Brain pericyte (primary cell): Measurements from ENCODE around the gene EBF4.
"Not testable (repeated sequence)": the region's sequence is repeated elsewhere in the genome, so short reads cannot be mapped to it uniquely, and the experiment has no call there.

Experiments
- DNase-seq: peaks from one replicate; pipeline ENCODE4 v3.0.0-alpha.2; 2012; ENCODE audit warnings: low read depth, low spot score

Gene EBF4

DNA sequence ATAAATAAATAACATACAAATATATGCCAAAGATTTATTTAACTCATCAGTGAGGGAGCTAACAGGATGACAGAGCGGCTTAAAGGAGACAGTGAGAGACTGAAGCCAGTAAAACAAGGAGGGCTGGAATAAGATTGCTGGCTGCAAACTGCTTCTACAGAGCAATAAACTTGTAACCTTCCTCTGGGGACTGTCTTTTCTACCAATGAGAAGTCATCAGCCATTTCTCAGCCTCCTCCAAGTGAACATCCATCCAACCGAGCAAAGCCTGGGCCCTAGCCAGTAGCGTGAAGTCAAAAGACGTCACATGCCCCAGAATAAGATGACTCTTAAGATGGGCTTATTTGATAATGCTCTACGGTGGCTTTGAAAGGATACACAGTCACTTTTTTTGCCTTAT, 65.4 kb downstream of the EBF4 start:
- DNase-seq: no peak

DNA sequence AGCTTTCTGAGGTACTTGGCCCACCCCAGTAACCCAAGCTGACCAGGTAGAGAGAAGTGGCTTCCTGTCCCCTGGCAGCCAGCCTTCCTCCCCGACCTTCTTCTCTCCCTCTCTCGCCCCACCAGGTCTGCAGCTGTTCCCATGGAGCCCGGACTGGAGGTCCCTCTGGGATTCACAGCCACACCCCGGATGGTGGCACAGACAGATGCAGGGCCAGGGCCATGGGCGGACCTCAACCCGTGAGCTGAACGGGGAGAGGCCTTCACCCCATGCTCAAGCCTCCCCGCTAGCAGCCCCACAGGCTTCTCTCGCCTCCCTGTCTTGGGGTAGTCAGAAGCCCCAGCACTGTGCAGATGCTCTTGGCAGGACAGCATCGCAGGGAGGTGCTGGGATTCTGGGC, 66.6 kb downstream of the EBF4 start:
- DNase-seq: no peak

DNA sequence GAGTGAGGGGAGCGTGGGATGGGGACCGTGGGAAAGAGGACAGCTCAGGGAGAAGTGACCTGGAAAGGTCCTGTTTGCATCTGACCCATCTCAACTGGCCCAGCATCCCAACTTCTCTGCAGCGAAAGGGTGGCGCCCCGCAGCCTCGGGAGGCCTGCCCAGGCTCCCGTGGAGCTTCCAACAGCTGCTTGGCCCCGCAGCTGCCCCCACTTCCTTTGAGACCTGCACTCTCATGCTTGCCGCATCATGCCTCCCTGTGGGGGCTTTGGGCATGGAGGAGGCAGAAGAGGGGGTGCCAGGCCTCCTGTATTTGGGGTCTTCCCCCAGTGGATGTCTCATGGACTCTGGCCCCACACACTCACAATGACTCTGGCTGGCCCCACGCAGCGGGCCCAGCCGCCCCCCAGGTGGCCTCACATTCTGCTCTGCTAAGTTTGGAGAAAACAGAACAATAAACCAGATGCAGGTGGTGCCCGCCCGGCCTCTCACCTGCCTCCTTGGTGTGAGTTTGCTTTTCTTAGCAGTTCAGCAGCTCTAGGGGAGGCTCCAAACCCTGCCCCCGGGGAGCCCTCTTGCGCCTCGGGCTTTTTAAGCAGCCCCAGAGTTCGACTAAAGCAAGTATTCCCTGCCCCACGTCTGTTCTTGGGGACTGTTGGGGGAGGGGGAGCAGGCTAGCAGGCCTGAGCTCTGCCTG, 67.2 kb downstream of the EBF4 start:
- DNase-seq: peak; percentile 60

DNA sequence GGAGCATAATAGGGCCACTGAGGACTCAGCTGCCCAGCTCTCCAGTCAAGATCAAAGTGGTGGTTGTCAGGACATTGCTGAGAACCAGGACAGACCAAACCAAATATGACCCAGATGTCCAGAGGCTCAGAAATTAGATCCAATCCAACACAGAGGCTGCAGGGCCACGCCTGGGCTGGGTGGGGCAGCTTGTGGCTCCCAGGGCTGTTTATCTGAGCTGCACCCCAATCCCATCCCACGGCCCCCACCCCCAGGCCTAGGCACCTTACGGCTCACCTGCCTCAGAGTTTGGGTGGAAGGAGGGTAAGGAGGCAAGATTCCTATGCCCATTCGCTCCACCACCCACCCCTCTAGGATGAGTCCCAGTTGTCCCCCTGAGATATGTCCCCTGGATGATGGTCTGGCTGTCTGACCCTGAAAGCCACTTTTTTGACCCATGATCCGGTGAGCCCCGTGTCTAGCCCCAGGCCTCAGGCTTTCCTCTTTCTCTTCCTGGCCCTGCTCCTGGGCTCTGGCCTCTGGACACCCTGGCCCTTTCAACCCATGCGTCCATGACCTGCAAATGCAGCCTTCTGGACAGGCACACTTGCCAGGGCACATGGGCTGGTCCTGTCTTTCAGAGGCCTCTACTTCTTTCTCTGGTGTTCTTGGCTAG, 67.8 kb downstream of the EBF4 start:
- DNase-seq: no peak

DNA sequence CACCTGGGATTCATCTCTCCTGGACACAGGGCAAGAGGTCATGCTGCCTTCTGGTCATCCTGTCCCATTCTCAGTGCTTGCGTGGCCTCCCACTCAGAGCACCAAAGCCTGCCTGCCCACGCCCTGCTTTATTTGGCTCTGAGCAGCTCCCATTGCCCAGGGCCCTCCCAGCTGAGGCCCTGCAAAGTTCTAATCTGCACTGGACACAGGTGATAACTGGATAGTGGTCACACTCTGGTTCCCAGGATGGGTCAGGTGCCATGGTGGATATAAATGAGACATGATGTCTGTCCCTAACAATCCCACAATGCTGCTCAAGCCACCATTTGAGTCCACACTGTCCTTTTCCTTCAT, 68.3 kb downstream of the EBF4 start:
- no peak for DNase-seq

DNA sequence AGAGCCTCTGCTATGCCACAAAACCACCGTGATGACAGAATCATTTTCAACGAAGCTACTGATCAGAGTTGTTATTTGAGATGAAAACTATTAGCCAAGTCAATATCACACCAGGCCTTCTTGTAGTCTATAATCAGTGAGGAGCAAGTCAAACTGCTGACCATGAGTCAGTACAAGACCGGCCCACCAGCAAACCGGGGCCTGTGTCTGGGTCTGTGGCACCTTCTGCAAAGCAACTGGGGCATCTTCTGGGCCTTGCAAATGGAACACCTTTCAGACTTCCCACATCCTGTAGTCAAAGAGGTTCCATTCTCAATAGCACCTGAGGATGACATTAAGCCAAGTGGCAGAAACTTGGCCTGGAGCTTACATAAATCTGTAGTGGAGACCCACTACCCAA, 69.3 kb downstream of the EBF4 start:
- DNase-seq: no peak

DNA sequence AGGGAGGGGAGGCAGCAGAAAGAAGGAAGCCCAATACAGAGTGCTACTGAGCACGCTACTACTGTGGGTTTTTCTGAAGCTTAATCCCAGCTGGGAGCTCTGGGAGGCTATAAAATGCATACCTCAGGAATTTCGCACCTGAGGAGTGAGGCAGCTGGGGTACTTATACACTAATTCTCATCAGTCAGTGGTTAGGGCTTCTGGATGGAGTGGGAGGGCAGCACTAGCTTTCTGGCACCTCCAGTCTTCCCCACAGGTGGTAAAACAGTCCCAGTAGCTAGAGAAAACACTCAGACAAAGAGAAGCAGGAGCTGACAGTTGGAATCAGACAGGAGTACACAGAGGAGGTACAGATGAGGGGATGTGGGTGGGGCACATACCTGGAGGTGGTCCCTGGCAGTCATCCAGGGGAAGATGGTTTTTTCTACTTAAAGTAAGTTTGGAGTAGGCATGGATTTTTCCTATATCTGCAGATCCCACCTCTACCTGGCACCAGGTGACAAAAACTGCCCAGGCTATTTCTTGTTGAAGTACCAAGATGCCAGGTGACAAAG, 70.1 kb downstream of the EBF4 start:
- no peak for DNase-seq

DNA sequence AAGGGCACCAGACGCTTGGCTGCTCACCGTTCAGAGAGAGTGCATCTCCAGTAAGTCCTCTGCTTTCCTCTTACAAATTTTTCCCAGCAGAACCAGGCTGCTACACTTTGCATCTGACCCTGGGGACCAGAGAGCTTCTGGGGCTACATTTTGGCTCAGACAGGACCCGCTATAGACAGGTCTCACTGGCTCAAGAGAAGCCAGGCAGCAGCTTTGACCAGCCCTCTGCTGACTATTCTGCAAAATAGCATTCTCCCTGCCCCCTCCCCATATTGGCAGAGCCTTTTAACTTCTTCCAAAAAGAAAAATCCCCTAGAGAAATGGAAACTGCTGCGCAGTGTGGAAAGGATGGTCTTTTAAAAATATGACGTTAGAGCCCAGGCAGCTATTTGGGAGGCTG, 70.6 kb downstream of the EBF4 start:
- DNase-seq: no peak

DNA sequence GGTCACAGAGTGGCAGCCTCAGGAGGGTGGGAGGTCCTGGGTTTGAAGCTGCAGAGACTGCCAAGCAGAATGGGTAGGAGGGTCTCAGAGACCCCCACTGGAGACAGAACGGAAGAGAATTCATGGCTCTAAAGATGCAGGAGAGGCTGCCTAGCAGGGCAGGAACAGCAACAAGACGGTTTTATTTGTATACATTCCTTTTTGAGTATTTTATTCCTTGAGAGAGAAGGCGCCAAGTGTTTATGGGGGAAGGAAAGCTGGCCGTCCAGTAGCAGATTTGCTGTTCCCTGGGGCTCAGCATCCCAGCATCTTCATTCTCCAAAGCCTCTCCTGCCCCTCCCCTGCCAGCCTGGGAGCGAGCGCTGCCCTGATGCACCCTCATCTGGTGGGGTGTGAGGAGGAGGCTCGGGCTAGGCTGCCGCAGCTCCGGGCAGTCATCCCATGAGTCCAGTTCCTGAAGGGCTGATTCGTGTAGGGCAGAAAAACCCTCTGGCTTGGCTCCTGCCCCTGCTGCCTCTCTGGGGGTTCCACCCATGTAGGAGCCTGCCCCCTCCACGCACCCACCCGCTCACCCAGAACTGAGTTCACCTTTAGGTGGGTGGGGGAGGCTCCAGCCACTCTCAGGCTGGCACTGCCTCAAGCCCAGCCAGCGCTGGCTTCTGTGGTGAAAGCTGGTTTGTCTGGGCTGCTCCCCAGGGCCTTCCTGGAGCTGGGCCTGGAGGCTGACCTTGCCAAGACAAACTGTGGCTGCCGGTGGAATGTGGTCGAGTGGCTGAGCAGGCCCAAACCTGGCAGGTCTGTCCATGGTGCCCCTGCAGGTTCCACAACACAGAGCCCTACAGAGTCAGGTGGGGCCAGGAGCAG, 75.4 kb downstream of the EBF4 start:
- no peak for DNase-seq

DNA sequence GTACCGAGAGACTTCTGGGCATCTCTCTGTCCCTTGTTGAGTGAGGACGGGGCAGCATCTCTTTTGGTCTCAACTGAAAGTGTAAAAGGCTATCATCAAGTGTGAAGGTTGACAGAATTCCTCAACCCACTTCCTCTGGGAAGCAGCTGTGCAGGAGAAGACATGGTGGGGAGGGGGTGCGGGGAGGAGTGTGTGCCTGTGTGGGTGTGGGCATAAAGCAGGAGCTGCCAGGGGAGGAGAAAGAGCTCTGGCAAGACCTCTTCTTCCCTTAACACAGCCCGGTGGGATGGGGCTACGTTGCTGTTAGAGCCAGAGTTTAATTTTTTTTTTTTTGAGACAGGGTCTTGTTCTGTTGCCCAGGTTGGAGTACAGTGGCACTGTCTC, 76.0 kb downstream of the EBF4 start:
- no peak for DNase-seq

DNA sequence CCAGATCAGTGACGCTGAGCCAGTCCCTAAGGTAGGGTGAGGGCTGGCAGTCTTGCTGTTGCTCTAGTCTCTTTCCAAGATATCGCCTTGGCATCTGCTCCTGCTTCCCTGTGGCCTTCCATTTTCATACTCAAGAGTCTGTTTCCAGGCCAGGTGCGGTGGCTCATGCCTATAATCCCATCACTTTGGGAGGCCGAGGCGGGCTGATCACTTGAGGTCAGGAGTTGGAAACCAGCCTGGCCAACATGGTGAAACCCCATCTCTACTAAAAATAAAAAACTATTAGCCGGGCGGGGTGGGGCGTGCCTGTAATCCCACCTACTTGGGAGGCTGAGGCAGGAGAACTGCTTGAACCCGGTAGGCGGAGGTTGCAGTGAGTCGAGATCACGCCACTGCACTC, 77.5 kb downstream of the EBF4 start:
- not testable (repeated sequence) for DNase-seq

DNA sequence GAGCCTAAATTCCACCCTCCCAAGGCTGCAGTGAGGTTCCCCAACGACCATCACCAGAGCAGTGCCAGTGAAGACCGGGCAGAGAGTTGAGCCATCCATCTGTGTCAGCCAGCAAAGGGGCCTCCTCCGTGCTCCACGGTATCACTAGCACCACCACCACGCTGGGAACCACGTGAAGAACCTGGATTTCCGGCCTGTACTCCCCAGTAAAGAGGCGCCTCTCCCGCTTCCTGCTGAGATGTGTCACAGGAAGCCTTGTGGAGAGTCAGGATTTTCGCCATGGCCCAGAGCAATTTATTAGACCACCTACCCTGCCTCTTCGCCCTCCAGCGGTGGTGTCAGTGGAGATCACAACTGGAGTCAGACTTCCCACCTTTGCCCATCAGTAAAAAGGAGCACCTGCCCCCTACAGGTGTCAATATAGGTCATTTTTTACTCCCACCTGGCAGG, 79.1 kb downstream of the EBF4 start:
- no peak for DNase-seq

DNA sequence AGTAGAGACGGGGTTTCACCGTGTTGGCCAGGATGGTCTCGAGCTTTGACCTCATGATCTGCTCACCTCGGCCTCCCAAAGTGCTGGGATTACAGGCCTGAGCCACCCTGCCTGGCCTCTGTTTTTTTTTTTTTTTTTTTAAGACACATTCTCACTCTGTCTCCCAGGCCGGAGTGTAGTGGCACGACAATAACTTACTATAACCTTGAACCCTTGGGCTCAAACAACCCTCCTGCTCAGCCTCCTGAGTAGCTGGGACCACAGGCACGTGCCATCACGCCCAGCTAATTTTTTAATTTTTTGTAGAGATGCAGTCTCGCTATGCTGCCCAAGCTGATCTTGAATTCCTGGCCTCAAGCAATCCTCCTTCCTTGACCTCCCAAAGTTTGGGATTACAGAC, 81.2 kb downstream of the EBF4 start:
- no peak for DNase-seq

DNA sequence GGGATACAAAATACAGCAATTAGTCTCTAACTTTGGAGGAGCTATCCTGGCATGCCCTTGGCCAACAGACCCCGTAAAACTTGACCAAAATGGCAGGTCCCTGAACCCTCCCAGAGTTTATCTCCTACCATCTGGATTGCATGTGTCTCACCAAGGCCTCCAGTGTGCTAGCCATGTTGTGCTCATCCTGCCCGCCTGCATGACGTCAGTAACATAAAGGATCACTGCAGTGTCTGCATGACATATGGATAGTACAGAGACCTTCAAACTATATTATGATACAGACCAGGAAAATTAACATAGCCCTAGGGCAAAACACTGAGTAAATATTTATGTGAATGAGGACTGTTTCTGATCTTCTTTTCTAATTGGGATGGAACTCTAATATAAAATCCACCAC, 82.6 kb downstream of the EBF4 start:
- DNase-seq: no peak

DNA sequence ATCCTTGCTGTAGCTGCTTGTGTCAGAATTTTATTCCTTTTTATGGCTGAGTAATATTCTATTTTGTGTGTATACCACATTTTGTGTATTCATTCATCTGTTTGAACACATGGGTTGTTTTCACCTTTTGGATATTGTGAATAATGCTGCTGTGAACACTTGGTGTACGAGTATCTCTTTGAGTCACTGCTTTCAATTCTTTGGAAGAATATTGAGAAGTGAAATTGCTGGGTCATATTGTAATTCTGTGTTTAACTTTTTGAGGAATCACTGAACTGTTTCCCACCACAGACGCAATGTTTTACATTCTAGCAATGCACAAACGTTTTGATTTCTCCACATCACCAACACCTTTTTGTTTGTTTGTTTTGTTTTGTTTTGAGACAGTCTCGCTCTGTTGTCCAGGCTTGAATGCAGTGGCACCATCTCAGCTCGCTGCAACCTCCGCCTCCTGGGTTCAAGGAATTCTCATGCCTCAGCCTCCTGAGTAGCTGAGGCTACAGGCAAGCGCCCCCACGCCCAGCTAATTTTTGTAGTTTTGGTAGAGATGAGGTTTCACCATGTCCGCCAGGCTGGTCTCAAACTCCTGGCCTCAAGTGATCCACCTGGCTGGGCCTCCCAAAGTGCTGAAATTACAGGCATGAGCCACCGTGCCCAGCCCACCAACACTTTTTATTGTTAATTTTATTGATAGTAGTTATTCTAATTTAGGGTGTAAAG, 86.2 kb downstream of the EBF4 start:
- no peak for DNase-seq

DNA sequence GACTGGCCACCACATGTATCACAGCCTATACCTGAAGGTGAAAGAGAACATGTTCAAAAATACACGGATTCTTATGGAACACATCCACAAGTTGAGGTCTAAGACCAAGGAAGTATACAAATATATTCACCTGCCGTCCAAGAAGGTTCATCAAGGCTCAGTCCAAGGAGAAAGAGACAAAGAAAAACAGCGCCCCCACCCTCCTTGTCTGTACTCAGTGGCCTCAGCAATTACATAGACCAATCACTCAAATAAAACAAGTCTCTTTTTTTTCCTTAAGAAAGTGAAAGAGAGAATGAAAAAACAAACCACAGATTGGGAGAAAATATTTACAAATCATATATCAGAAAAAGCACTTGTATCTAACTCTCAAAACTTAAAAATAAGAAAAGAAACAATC, 88.4 kb downstream of the EBF4 start:
- no peak for DNase-seq

DNA sequence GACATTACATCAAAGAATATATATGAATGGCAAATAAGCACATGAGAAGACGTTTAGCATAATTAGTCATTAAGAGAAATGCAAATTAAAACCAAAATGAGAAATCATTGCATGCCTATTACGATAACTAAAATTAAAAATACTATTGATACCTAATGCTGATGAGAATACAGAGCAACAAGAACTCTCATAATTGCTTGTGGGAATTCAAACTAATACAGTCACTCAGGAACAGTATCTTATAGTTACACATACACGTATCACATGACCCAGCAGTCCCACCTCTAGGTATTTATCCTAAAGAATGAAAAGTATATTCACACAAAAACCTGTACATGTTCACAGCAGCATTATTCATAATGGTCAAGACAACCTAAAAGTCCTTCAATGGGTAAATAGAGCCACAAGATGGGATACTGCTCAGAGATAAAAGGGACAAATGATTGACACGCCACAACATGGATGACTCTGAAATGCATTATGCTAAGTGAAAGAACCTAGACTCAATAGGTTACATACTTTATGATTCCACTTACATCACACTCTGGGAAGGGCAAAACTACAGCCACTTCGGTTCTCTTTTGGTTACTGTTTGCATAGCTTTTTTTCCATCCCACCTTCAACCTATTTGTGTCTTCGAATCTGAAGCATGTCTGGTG, 91.5 kb downstream of the EBF4 start:
- no peak for DNase-seq

DNA sequence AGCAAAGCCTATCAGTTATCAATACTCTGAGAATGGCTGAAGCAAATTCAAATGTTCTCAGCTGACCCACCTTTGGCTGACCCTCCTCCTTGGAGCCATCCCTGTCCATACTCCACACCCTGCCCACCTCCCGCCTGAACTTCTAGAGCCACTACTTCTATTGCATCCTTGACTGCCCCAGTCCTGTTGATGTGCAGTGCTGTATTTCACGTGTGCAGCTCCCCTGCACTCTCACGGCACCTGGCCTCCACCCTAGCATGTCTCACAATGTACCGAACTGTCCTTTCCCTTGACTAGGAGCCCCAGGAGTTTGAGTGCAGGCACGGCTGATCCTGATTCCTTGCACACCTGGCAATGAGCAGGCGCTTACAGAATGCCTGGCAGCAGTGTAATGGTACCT, 100.9 kb downstream of the EBF4 start:
- DNase-seq: no peak

DNA sequence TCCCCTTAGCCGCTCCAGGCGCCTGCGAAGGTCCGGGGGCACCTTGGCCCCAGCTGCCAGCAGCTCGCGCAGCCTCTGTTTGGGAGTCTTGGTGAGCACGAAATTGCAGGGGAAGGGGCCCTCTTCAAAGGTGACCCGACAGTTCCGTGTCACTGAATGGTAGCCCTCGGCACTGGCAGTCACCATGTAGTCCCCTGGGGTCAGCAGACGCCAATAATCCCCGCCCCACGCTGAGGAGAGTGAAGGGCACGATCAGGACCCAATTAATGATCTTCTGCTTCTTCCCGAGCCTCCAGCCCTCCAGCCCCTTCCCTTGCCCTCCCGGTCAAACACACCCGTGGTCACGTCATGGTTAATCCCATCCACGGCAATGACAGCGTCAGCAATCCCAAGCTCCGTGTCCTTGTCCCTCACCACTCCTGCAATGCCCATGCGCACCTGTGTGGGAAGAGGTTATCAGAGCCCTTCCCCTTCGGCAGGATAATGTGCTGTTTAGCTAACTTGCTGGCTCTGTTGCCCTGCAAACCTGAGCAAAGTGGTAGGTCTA, 101.7 kb downstream of the EBF4 start:
- DNase-seq: no peak

DNA sequence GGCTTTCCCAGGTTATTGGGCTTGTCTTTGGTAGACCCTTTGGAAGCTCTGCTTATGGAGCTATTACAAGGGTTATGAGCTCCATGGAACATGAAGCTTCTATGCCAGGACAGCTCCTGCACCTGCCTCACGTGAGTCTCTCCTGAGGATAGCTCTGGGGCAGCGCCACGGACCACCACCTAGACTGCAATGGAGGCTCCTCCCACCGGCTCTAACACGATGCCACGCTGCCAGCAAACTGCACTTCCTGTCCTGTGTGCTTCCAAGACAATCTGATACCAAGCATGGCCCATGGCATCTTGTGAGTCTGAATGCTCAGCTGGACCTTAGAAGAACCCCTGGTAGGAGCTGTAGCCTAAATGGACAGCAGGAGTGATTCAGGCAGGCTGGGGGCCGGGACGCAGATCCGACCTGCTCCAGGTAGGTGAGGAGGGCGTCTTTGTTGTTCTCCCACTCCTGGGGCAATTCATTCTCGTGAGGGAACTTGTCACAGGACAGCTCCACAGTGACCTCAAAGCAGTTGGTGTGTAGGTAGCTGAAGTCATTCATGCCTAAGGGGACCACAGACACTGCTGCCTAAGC, 102.4 kb downstream of the EBF4 start:
- no peak for DNase-seq

DNA sequence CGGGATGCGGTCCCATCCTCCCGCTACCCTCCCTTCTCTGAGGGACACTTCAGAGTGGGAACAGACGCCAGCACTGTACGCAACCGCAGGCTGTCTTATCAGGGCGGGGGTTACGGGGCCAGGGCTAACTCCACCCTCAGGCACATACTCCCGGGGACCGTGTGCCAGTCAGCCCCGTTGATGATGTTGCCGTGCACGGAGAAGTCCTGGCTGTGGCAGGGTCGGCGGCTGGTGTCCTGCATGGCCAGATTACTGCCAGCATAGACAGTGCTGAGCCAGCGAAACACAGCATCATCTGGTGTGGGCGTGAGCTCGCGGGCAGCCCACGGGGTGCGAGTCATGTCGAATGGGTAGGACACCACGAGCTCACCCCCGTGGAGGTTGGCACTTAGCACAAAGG, 102.9 kb downstream of the EBF4 start:
- no peak for DNase-seq
